ENCODE measurements around the gene CDC42BPA.

GRCh38 chr1:226988334-226988666, 330.0 kb downstream of the CDC42BPA start:
- no peak for TF ChIP-seq CTCF (IDR thresholded peaks at IDR 0.05)
- no peak for TF ChIP-seq ZFX (IDR thresholded peaks at IDR 0.05; ENCODE audit: borderline replicate concordance)

All from 22Rv1 (cell line).